TTC549 (cell line): ENCODE results near the gene CCDC85A.

Source experiments
- FAIRE-seq: peaks from 2 replicates; lab custom pipeline; 2012; peaks lifted over from hg19 to GRCh38; lab: Jason Lieb, UNC

The CCDC85A gene

DNA sequence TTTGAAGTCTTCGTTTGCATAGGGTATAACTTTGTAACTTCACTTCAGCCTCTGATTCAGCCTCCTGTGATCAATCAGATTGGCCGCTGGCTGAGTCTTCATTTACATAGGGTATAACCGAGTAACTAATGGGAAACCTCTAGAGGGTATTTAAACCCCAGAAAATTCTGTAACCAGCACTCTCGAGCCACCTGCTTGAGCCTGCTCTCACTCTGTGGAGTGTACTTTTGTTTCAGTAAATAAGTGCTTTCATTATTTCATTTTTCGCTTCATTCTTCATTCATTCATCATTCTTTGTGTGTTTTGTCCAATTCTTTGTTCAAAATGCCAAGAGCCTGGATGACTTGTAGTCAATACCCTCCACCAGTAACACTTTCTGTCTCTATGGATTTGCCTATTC is 56.4 kb downstream of the CCDC85A start:
- no peak for FAIRE-seq

DNA sequence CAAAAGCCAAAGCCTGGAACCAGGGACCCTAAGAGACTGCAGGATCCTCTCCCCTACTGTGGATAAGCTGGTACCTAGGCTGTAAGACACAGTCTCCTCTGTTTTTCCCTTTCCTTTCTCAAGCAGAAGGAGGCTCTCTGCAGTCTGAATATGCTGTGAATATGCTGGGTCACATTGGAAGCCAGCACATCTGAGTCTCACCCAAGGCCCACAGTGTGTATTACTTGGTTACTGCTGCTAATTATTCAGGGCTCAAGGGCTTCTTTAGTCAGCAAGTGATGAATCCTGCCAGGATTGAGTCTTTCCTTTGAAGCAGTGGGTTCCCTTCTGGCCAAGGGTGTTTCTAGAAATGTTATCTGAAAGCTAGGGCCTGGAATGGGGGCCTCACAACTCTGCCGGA is 60.7 kb downstream of the CCDC85A start:
- FAIRE-seq: no peak

- no peak for FAIRE-seq
These were observed 61.2 kb downstream of the CCDC85A start for GRCh38 chr2:56244911-56245530.

GRCh38 chr2:56248965-56249742 is 65.4 kb downstream of the CCDC85A start:
- FAIRE-seq: no peak

- no peak for FAIRE-seq
These were observed 66.5 kb downstream of the CCDC85A start for GRCh38 chr2:56250153-56250729.

- FAIRE-seq: no peak
These were observed 76.6 kb downstream of the CCDC85A start for GRCh38 chr2:56260415-56260814.

GRCh38 chr2:56262241-56262640 is 78.5 kb downstream of the CCDC85A start:
- no peak for FAIRE-seq

DNA sequence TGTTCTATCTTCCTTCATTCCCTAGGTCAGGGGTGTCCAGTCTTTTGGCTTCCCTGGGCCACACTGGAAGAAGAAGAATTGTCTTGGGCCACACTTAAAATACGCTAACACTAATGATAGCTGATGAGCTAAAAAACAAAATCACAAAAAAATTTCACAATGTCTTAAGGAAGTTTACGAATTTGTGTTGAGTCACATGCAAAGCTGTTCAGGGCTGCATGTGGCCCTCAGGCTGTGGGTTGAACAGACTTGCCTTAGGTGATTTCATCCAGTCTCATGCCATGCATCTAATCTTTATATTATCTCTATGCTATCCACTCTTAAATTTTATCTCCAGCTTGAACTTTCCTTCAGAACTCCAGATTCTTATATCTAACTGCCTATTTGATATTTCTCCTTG is 80.1 kb downstream of the CCDC85A start:
- FAIRE-seq: no peak

DNA sequence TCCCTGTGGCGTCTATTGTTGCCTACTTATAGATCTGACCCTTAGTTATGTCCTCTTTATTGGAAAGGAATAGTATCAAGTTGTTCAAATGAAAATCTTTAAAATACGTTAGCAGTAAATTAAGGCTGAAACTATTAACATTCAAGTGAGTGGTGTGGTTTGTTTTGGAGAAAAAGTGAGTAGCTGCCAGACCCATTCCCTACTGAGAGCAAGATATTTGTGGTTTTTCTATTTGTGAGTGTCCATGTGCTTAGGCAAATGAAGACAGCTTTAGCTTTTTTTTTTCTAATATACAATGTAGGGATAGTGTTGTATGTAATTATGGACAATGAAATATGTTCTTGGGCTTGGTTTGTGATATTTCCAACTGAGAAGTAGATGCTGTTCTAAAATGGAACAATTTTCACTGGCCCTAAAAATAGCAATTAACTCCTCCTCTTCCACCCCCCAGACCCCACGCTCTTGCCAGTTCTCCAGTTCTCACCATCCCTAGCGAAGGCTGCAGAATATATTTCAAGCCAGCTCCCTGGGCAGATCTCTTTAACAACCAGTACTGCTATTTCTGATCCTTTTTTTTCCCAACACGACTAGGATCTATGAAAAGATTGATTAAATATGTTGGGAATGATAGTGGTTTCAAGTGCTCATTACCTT is 83.1 kb downstream of the CCDC85A start:
- FAIRE-seq: no peak

- no peak for FAIRE-seq
These were observed 83.6 kb downstream of the CCDC85A start for GRCh38 chr2:56267415-56267788.

DNA sequence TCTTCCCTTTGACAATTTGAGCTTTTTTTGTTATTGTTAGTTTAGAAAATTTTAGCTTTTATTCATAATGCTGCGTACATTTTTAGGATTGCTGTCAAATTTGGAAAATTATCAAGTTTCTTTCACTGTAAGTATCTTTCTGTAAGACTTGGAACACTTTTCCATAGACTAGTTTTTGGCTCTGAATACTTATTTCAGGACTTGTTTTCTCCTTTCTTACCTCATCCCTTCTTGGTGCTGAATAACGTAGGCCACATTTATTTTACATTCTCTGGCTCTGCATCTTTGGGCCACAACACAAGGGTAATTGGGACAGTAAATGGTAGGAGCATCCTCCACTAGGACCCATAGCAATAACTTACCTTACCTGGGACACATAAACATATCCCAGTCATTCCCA is 85.1 kb downstream of the CCDC85A start:
- no peak for FAIRE-seq

- FAIRE-seq: no peak
These were observed 87.5 kb downstream of the CCDC85A start for GRCh38 chr2:56271275-56271674.

DNA sequence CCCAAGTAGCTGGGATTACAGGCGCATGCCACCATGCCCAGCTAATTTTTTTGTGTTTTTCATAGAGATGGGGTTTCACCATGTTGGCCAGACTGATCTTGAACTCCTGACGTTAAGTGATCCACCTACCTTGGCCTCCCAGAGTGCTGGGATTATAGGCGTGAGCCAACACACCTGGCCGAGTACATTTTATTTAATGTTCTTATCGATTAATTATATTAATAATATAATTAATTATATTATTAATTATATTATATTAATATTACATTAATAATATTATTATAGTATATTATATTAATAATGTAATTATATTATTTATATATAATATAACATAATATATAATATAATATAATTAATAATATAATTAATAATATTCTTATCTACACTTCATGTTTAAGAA is 101.4 kb downstream of the CCDC85A start:
- peak; percentile 96 for FAIRE-seq

GRCh38 chr2:56286936-56287335 is 103.1 kb downstream of the CCDC85A start:
- no peak for FAIRE-seq

DNA sequence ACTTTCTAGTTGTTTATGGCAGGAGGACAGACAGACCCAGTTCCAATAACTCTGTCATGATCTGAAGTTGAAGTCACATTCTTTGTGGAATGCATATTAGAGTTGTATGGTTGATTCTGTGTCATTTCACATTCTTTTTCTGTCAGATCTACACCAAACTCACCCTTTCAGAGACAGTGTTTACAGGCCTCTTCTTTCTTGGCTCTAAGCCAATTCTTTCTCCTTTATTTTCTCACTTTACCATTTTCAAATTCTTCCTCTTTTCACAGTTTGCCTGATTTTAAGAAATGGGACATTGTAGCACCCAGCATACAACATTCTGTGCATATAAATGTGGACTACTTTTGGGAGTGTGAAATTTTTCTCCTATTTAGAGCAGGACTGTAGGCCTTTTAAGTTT is 103.7 kb downstream of the CCDC85A start:
- no peak for FAIRE-seq

DNA sequence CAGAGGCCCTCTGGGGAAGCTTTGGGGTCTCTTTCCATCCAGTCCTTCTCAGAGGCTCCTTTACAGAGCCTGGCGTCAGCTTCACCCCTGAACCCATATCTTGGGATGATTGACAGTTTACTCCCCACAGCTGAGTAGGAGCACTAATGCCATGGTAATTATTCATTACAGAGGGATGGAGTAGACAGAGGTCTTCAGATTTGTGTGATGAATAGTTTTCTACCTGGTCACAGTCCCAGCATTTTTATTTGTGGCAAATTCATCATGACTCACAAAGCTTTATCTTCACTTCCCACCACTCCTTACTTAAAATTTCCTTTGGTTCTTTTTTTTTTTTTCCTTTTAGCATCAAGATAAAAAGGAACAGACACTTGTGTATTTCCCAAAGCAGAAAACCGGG is 104.2 kb downstream of the CCDC85A start:
- FAIRE-seq: no peak

DNA sequence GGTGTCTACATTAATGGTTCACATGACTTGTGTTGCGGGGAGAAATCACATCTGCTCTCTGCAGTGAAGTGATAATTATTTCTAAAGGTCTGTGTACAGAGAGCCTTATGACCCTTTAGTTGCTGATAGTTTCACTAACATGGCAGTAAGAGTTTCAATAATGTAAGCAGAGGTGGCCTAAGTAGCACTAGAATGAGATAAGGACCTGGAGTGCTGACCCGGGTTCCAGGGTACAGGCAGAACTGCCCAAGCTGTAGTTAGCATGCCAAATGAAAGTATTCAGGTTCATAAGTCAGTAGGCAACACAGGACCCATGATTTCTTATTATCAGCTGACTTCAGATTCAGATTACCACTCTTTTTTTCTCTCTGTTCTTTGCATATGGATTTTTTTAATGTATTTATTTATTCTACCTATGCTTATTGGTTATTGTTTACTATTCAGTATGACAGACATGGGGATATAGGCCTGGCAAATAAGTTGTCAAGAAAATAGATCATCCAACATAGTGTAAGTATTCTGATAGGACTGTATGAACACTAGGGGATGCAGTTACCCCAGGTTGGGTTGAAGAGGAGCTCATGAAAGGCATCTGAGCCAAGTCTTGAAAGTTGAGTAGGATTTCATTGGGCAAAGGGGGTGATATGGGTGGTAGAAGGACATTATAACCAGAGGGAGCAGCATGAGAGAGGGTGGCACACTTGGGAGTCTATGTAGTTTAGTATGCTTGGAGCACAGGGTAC is 105.2 kb downstream of the CCDC85A start:
- FAIRE-seq: no peak

- FAIRE-seq: no peak
These were observed 107.9 kb downstream of the CCDC85A start for GRCh38 chr2:56291711-56292110.

GRCh38 chr2:56292951-56293350 is 109.2 kb downstream of the CCDC85A start:
- no peak for FAIRE-seq

GRCh38 chr2:56295666-56296065 is 111.9 kb downstream of the CCDC85A start:
- FAIRE-seq: no peak

GRCh38 chr2:56297671-56298070 is 113.9 kb downstream of the CCDC85A start:
- FAIRE-seq: no peak

GRCh38 chr2:56299171-56299691 is 115.4 kb downstream of the CCDC85A start:
- no peak for FAIRE-seq
